Measurements from ENCODE around the gene CDH2.

The CDH2 gene

GRCh38 chr18:27967913-27968824 lies 208.8 kb downstream of the CDH2 start:
- no peak overlapping the region for H3K27ac ChIP-seq

GRCh38 chr18:27966881-27967280 lies 210.0 kb downstream of the CDH2 start:
- no peak overlapping the region for H3K27ac ChIP-seq

More at GRCh38 chr18:27967913-27968824, 208.8 kb downstream of the CDH2 start:
- no peak for TF ChIP-seq CTCF (conservative IDR thresholded peaks at IDR 0.05)
- no peak for TF ChIP-seq ZFX (IDR thresholded peaks at IDR 0.05)

GRCh38 chr18:27964811-27965210 lies 212.1 kb downstream of the CDH2 start:
- no peak overlapping the region for H3K27ac ChIP-seq
- TF ChIP-seq CTCF (conservative IDR thresholded peaks at IDR 0.05) = no peak
- TF ChIP-seq ZFX (IDR thresholded peaks at IDR 0.05) = no peak

More at GRCh38 chr18:27966881-27967280, 210.0 kb downstream of the CDH2 start:
- no peak for TF ChIP-seq ZFX (IDR thresholded peaks at IDR 0.05)
- no peak for TF ChIP-seq CTCF (conservative IDR thresholded peaks at IDR 0.05)

GRCh38 chr18:27959101-27959500 lies 217.8 kb downstream of the CDH2 start:
- TF ChIP-seq ZFX (IDR thresholded peaks at IDR 0.05) = no peak
- TF ChIP-seq CTCF (conservative IDR thresholded peaks at IDR 0.05) = no peak
- H3K27ac ChIP-seq = no peak overlapping the region

GRCh38 chr18:27956001-27956640 lies 220.8 kb downstream of the CDH2 start:
- TF ChIP-seq ZFX (IDR thresholded peaks at IDR 0.05) = no peak
- no peak for TF ChIP-seq CTCF (conservative IDR thresholded peaks at IDR 0.05)
- no peak overlapping the region for H3K27ac ChIP-seq

GRCh38 chr18:27954226-27954625 lies 222.7 kb downstream of the CDH2 start:
- H3K27ac ChIP-seq = no peak overlapping the region
- no peak for TF ChIP-seq ZFX (IDR thresholded peaks at IDR 0.05)
- no peak for TF ChIP-seq CTCF (conservative IDR thresholded peaks at IDR 0.05)

GRCh38 chr18:27952741-27953140 lies 224.2 kb downstream of the CDH2 start:
- H3K27ac ChIP-seq = no peak overlapping the region
- TF ChIP-seq CTCF (conservative IDR thresholded peaks at IDR 0.05) = no peak
- no peak for TF ChIP-seq ZFX (IDR thresholded peaks at IDR 0.05)
